HepG2 (cell line): ENCODE data around the gene GRK5. TPM values are rescaled to one million over a fixed set of nuclear protein-coding genes. Genes with fewer than 3 reads are reported as not detected.

ENCODE experiments used
- ATAC-seq: fragments of 200-7000 bp; cut with Tn5 transposase; 3 replicates; pipeline ENCODE4 v1.9.1; 2020; ENCODE audit warnings: mild to moderate bottlenecking, moderate library complexity
- BruUV-seq: library from RNA; stranded (reverse); fragments of 400-500 nt; replicated peaks from 2 replicates; lab custom pipeline; 2021; lab: Mats Ljungman, UMichigan
- CTCF ChIA-PET: fragments of 300-600 bp; formaldehyde crosslinking; extraction: SDS; loops from one replicate; lab custom pipeline; 2021; ENCODE audit warnings: low total read pairs, inconsistent platforms, low intra/inter-chr PET ratio; lab: Yijun Ruan, JAX
- POLR2A ChIA-PET: fragments of 350-600 bp; sonication (Branson Sonifier 250); formaldehyde crosslinking; loops from one replicate; lab custom pipeline; 2020; ENCODE audit warnings: antibody characterized with exemption, inconsistent platforms; lab: Yijun Ruan, JAX
- DNase-seq: peaks from one replicate; pipeline ENCODE4 v3.0.0-alpha.2; 2015; ENCODE audit warnings: low spot score
- FAIRE-seq: peaks from 3 replicates; lab custom pipeline; 2011; peaks lifted over from hg19 to GRCh38; lab: Jason Lieb, UNC
- H2AFZ ChIP-seq: one replicate; pipeline ENCODE4 v1.6.1; 2011; ENCODE audit warnings: low read length, inconsistent platforms
- H3K27ac ChIP-seq: fragments of 300-600 bp; 3 replicates; pipeline ENCODE4 v1.8.0; 2011; ENCODE audit warnings: mixed run types, mild to moderate bottlenecking, mixed read lengths, low read length, inconsistent platforms; ENCODE audit not compliant: insufficient read depth; ENCODE audit errors: extremely low read length
- H3K27me3 ChIP-seq, 2 experiments: fragments of 200-600 bp in 1 of 2; 2 replicates in 1 of 2; 3 replicates in 1 of 2; pipeline versions ENCODE4 v1.6.0 to v1.8.0; 2011; ENCODE audit warnings: low read length in 2 of 2, mild to moderate bottlenecking in 2 of 2, moderate library complexity in 2 of 2, inconsistent platforms in 1 of 2; ENCODE audit not compliant: insufficient read depth in 2 of 2, control insufficient read depth in 1 of 2
- H3K36me3 ChIP-seq, 2 experiments: fragments of 200-600 bp in 1 of 2; replicated peaks in 1 of 2; 2 replicates in 1 of 2; 3 replicates in 1 of 2; pipeline versions ENCODE4 v1.5.1 to v1.8.0; 2011; ENCODE audit warnings: low read length in 2 of 2, inconsistent platforms in 1 of 2; ENCODE audit not compliant: insufficient read depth in 2 of 2, control insufficient read depth in 1 of 2
- H3K4me1 ChIP-seq: 2 replicates; pipeline ENCODE4 v1.5.1; 2012; ENCODE audit warnings: low read length, inconsistent platforms; ENCODE audit not compliant: insufficient read depth
- H3K4me2 ChIP-seq: 2 replicates; pipeline ENCODE4 v1.6.0; 2011; ENCODE audit warnings: low read depth, low read length, inconsistent platforms
- H3K4me3 ChIP-seq, 3 experiments: fragments of 200-600 bp in 1 of 3; sonication (generic), shearing (Covaris generic) in 1 of 3; replicated peaks in 1 of 3; 2 replicates each; pipeline ENCODE4 v1.5.1; 2011 to 2016; ENCODE audit warnings: low read length in 3 of 3, inconsistent platforms in 2 of 3, low read depth in 2 of 3, mild to moderate bottlenecking in 2 of 3, control low read depth in 1 of 3, mixed read lengths in 1 of 3; ENCODE audit not compliant: insufficient read depth in 1 of 3
- H3K79me2 ChIP-seq: one replicate; pipeline ENCODE4 v1.6.1; 2011; ENCODE audit warnings: low read length, inconsistent platforms; ENCODE audit not compliant: insufficient read depth
- H3K9ac ChIP-seq: 2 replicates; pipeline ENCODE4 v1.6.0; 2011; ENCODE audit warnings: mild to moderate bottlenecking, low read depth, low read length, inconsistent platforms; ENCODE audit not compliant: insufficient read depth
- H3K9me3 ChIP-seq: 2 replicates; pipeline ENCODE4 v1.5.1; 2012; ENCODE audit warnings: mild to moderate bottlenecking, low read length
- H4K20me1 ChIP-seq: 2 replicates; pipeline ENCODE4 v1.6.0; 2011; ENCODE audit warnings: inconsistent platforms, mild to moderate bottlenecking, low read length, moderate library complexity; ENCODE audit not compliant: insufficient read depth
- ARID2 ChIP-seq: sonication (generic); formaldehyde crosslinking; IDR thresholded peaks from 2 replicates; pipeline ENCODE4 v1.8.1; 2022; ENCODE audit warnings: mild to moderate bottlenecking, missing genetic modification reagents, borderline replicate concordance
- DPF2 ChIP-seq: sonication (generic); formaldehyde crosslinking; IDR thresholded peaks from 2 replicates; pipeline ENCODE4 v1.4.0; 2020; ENCODE audit warnings: mild to moderate bottlenecking, low read depth, missing genetic modification reagents, borderline replicate concordance
- GATAD1 ChIP-seq: IDR thresholded peaks from 2 replicates; pipeline ENCODE4 v1.6.1; 2016; ENCODE audit warnings: missing genetic modification reagents, missing compliant biosample characterization
- HOXD1 ChIP-seq: sonication (generic); formaldehyde crosslinking; IDR thresholded peaks from 2 replicates; pipeline ENCODE4 v1.5.0; 2020; ENCODE audit warnings: missing genetic modification reagents
- KLF13 ChIP-seq: sonication (generic); formaldehyde crosslinking; IDR thresholded peaks from 2 replicates; pipeline ENCODE4 v1.4.0; 2020; ENCODE audit warnings: mild to moderate bottlenecking, missing genetic modification reagents
- MAZ ChIP-seq, 2 experiments: sonication (generic) in 1 of 2; formaldehyde crosslinking in 1 of 2; IDR thresholded peaks; 2 replicates each; pipeline versions ENCODE4 v1.5.0 to v1.6.1; 2012 to 2020; ENCODE audit warnings: low read depth in 2 of 2, mild to moderate bottlenecking in 2 of 2, borderline replicate concordance in 1 of 2, improper control_type of control experiment in 1 of 2, low read length in 1 of 2, missing genetic modification reagents in 1 of 2, moderate library complexity in 1 of 2
- PHF5A ChIP-seq: IDR thresholded peaks from one replicate; pipeline ENCODE4 v1.6.1; 2018; ENCODE audit warnings: low read depth, missing genetic modification reagents; ENCODE audit not compliant: unreplicated experiment
- SIX1 ChIP-seq: sonication (generic); formaldehyde crosslinking; IDR thresholded peaks from 2 replicates; pipeline ENCODE4 v1.4.0; 2020; ENCODE audit warnings: missing genetic modification reagents, borderline replicate concordance
- TBP ChIP-seq: sonication (generic); formaldehyde crosslinking; IDR thresholded peaks from 2 replicates; pipeline ENCODE4 v1.5.0; 2020; ENCODE audit warnings: missing genetic modification reagents
- XRCC5 ChIP-seq: fragments of 200-400 bp; formaldehyde crosslinking; optimal IDR thresholded peaks from 2 replicates; pipeline ENCODE3; 2017; ENCODE audit warnings: mild to moderate bottlenecking, low read length
- YEATS4 ChIP-seq: sonication (generic); formaldehyde crosslinking; IDR thresholded peaks from 2 replicates; pipeline ENCODE4 v1.4.0; 2020; ENCODE audit warnings: missing genetic modification reagents, borderline replicate concordance
- ZC3H4 ChIP-seq: sonication (generic); formaldehyde crosslinking; IDR thresholded peaks from 2 replicates; pipeline ENCODE4 v1.4.0; 2020; ENCODE audit warnings: missing genetic modification reagents, borderline replicate concordance
- ZNF256 ChIP-seq: sonication (generic); formaldehyde crosslinking; conservative IDR thresholded peaks from 2 replicates; pipeline ENCODE4 v1.4.0; 2020; ENCODE audit warnings: missing genetic modification reagents
- ZNF510 ChIP-seq: sonication (generic); formaldehyde crosslinking; IDR thresholded peaks from 2 replicates; pipeline ENCODE4 v1.4.0; 2020; ENCODE audit warnings: low read depth, mild to moderate bottlenecking, missing genetic modification reagents
- ZNF703 ChIP-seq: sonication (generic); formaldehyde crosslinking; IDR thresholded peaks from 2 replicates; pipeline ENCODE4 v1.5.1; 2020; ENCODE audit warnings: missing genetic modification reagents, mild to moderate bottlenecking, moderate library complexity, borderline replicate concordance
- WGBS: methylation state at CpG from one replicate; pipeline ENCODE4 v1.1.6; 2017; ENCODE audit warnings: low lambda C conversion rate; 5-methylcytosine and 5-hydroxymethylcytosine counted together
- in situ Hi-C: cut with HindIII; loops from 2 replicates; pipeline ENCODE4 v1.10.0; 2017; ENCODE audit warnings: low pct_unique_long_range_greater_than_20kb; ENCODE audit not compliant: extremely low pct_ligation_motif_present
- intact Hi-C: fragments of 100-400 bp; cut with micrococcal nuclease; formaldehyde crosslinking; loops from one replicate; pipeline ENCODE4 v1.10.0; 2022; ENCODE audit not compliant: unreplicated experiment
- polyA plus RNA-seq, 8 experiments: library from polyadenylated mRNA; depleted of rRNA in 3 of 8; stranded (reverse) in 7 of 8; unstranded in 1 of 8; fragments of >200 nt; fragmentation: Illumina TruSeq in 4 of 8; extraction: Trizol in 4 of 8; gene quantifications; 2 replicates each; pipeline versions ENCODE4 v1.2.1 to v1.2.3, GENCODE V29; 2011 to 2016; ENCODE audit warnings: low read depth in 4 of 8, missing spikeins in 1 of 8, mixed read lengths in 1 of 8; ENCODE audit not compliant: insufficient read depth in 1 of 8
- total RNA-seq, 5 experiments: library from RNA; depleted of rRNA; stranded (reverse); fragments of >200 nt; fragmentation: Illumina TruSeq; extraction: Trizol; gene quantifications; 2 replicates each; pipeline ENCODE4 v1.2.3, GENCODE V29; 2016; ENCODE audit warnings: low read depth in 1 of 5
- TF ChIP-seq, protein P1 (sequence below): sonication (generic); formaldehyde crosslinking; IDR thresholded peaks from 2 replicates; pipeline ENCODE4 v1.5.0; 2020; ENCODE audit warnings: mild to moderate bottlenecking, missing genetic modification reagents
- TF ChIP-seq, protein P2 (sequence below): sonication (generic); formaldehyde crosslinking; IDR thresholded peaks from 2 replicates; pipeline ENCODE4 v1.4.0; 2020; ENCODE audit warnings: missing genetic modification reagents

The GRK5 gene
- total and polyA plus RNA-seq, 2 of the 13 experiments (the other 11 are each of a cell fraction or from before 2014, with no cell fraction given) = 10.4 to 12.6 TPM

DNA sequence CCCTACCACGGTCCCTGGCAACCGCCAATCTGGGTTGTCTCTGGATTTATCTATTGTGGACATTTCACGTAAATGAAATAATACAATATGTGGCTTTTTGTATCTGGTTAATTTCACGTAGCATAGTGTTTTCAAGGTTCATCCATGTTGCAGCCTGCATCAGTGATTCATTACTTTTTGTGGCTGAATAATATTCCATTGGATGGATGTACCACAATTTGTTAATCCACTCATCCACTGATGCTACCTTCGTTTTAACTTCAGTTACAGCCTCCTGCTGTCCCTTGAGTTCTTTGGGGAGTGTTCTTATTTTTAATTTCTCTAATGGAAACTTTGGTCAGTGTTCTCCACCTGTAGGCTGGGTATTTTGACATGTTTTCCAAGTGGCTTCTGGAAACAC is 49.5 kb downstream of the GRK5 start (continued):
- TF ChIP-seq, protein P1, sequence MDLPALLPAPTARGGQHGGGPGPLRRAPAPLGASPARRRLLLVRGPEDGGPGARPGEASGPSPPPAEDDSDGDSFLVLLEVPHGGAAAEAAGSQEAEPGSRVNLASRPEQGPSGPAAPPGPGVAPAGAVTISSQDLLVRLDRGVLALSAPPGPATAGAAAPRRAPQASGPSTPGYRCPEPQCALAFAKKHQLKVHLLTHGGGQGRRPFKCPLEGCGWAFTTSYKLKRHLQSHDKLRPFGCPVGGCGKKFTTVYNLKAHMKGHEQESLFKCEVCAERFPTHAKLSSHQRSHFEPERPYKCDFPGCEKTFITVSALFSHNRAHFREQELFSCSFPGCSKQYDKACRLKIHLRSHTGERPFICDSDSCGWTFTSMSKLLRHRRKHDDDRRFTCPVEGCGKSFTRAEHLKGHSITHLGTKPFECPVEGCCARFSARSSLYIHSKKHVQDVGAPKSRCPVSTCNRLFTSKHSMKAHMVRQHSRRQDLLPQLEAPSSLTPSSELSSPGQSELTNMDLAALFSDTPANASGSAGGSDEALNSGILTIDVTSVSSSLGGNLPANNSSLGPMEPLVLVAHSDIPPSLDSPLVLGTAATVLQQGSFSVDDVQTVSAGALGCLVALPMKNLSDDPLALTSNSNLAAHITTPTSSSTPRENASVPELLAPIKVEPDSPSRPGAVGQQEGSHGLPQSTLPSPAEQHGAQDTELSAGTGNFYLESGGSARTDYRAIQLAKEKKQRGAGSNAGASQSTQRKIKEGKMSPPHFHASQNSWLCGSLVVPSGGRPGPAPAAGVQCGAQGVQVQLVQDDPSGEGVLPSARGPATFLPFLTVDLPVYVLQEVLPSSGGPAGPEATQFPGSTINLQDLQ = no peak
- TF ChIP-seq ZNF703 (CRISPR knock-in tag) = no peak
- no peak for TF ChIP-seq PHF5A
- TF ChIP-seq HOXD1 (CRISPR knock-in tag) = no peak
- TF ChIP-seq DPF2 (CRISPR knock-in tag) = no peak
- TF ChIP-seq SIX1 (CRISPR knock-in tag) = no peak
- TF ChIP-seq KLF13 (CRISPR knock-in tag) = no peak
- TF ChIP-seq MAZ (IDR thresholded peaks at IDR 0.05; ENCODE audit: borderline replicate concordance, low read depth, low read length) = no peak
- no peak for TF ChIP-seq MAZ (CRISPR knock-in tag; IDR thresholded peaks at IDR 0.05; ENCODE audit: low read depth)

DNA sequence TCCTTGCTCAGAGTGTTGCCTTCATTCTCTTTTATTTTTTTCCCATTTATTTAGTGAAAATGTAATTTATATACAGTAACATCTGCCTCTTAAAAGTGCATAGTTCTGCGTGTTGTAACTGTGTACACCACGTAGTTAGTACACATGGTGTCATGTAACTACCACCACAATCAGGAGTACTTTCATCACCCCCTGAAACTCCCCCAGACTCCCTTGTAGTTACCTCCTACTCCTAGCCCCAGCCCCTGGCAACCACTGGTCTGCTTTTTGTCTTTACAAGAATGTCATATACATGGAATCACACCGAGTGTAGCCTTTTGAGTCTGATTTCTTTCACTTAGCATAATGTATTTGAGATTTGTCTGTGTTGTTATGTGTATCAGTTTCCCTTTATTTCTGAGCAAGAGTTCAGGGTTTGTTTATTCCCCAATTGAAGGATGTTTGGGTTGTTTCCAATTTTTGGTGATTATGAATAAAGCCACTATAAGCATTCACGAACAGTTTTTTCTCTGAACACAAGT is 50.6 kb downstream of the GRK5 start:
- BruUV-seq = no TSS peak
- no peaks in the 10 kb centered on the region for H3K9me3 ChIP-seq
- no peak overlapping the region for H3K27ac ChIP-seq
- FAIRE-seq (no peak), DNase-seq (no peak), ATAC-seq (no peak)
- H3K4me2 ChIP-seq = no peak overlapping the region
- peaks cover 14% of the 10 kb centered on the region for H3K79me2 ChIP-seq
- POLR2A ChIA-PET = interaction anchor here (1.0 kb wide), 1 partner anchor 13 kb away, joined by 3 read pairs; no protein-coding TSS in a partner anchor
- H4K20me1 ChIP-seq = no peaks in the 10 kb centered on the region
- H3K4me1 ChIP-seq = peaks cover 52% of the 10 kb centered on the region
- WGBS = 90% methylated on average over 4 of the region's 4 CpGs
- CTCF ChIA-PET = no interaction called here
- no peaks in the 10 kb centered on the region for H3K27me3 ChIP-seq
- no peak overlapping the region for H2AFZ ChIP-seq
- intact Hi-C loops = no loop called here
- no peak overlapping the region for H3K9ac ChIP-seq
- TF ChIP-seq ZNF256 (CRISPR knock-in tag) = no peak
- TF ChIP-seq, protein P2, sequence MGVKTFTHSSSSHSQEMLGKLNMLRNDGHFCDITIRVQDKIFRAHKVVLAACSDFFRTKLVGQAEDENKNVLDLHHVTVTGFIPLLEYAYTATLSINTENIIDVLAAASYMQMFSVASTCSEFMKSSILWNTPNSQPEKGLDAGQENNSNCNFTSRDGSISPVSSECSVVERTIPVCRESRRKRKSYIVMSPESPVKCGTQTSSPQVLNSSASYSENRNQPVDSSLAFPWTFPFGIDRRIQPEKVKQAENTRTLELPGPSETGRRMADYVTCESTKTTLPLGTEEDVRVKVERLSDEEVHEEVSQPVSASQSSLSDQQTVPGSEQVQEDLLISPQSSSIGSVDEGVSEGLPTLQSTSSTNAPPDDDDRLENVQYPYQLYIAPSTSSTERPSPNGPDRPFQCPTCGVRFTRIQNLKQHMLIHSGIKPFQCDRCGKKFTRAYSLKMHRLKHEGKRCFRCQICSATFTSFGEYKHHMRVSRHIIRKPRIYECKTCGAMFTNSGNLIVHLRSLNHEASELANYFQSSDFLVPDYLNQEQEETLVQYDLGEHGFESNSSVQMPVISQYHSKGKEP (CRISPR knock-in tag) = no peak
- TF ChIP-seq ARID2 = no peak
- no peak for TF ChIP-seq GATAD1 (CRISPR knock-in tag)
- no peak for TF ChIP-seq ZNF510 (CRISPR knock-in tag)
- TF ChIP-seq XRCC5 = no peak
- TF ChIP-seq ZC3H4 (CRISPR knock-in tag) = no peak
- TF ChIP-seq YEATS4 (CRISPR knock-in tag) = no peak
- no peak for TF ChIP-seq TBP
- no peak overlapping the region for H3K4me3 ChIP-seq
- H3K36me3 ChIP-seq = no peaks in the 10 kb centered on the region
- in situ Hi-C loops = no loop called here
